Omental fat pad (tissue), 4 donors: ENCODE data around the gene NTRK1. TPM values are rescaled to one million over a fixed set of nuclear protein-coding genes. Genes with fewer than 3 reads are reported as not detected.

Experiments
- ATAC-seq: fragments of 150-250 bp; one replicate; pipeline ENCODE4 v1.9.1; 2016; ENCODE audit warnings: mild to moderate bottlenecking, moderate library complexity; ENCODE audit not compliant: low FRiP score
- DNase-seq: peaks from one replicate; pipeline ENCODE4 v3.0.0-alpha.2; 2019; ENCODE audit warnings: low spot score
- CTCF ChIP-seq, 3 donors: fragments of 450-650 bp; IDR thresholded peaks; one replicate each; pipeline ENCODE4 v1.5.1; 2016 to 2017; ENCODE audit warnings: antibody characterized with exemption in 3 of 3, mild to moderate bottlenecking in 3 of 3, moderate library complexity in 2 of 3
- total RNA-seq, 4 donors: library from RNA; depleted of rRNA; stranded (reverse); fragments of >200 nt; gene quantifications; one replicate each; pipeline ENCODE4 v1.1.0, GENCODE V29; 2016

The NTRK1 gene
- total RNA-seq, 4 donors from 2014 or later: 1.3 to 6.3 (median 1.6) TPM

GRCh38 chr1:156838972-156839371, 21.7 kb upstream of the NTRK1 start:
- ATAC-seq (no peak), DNase-seq (no peak)
- peak in 1 of 3 donors; percentile 32 for TF ChIP-seq CTCF (IDR thresholded peaks at IDR 0.05)

DNA sequence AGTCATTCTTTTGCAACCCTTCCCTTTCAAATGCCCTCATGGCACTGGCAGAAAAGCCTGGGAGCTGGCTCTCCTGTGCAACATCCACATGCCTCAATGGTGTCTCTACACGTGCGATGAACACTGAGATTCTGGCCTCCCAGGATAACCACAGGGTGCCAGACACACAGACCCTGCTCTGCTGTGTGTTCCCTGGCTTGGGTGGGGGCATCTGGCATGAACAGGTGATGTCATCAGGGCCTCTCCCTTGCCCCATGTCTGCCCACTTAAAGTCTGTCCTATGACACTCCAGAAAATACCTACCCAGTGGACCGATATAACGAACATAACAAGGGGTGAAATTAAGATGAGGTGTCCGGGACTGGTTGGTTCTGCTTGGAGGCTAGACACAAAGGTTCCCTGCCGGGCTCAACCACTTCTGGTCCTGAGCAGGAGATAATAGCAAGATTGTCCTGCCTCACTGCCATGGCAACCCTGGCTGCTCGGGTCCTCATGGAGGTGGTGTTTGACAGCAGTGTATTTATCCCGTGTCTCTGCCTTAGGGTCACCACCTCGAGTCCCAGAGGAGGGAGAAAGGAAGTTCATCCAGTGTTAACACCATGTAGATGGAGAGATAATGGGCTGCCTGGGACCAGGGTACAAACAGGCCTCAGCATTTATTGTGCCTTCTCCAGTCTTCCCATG, 21.1 kb upstream of the NTRK1 start:
- DNase-seq: no peak
- no peak for TF ChIP-seq CTCF (IDR thresholded peaks at IDR 0.05)
- no peak for ATAC-seq

- ATAC-seq (no peak), DNase-seq (no peak)
- no peak for TF ChIP-seq CTCF (IDR thresholded peaks at IDR 0.05)
Observed at GRCh38 chr1:156840186-156840897, 20.3 kb upstream of the NTRK1 start.

GRCh38 chr1:156840898-156841279, 19.8 kb upstream of the NTRK1 start:
- TF ChIP-seq CTCF (IDR thresholded peaks at IDR 0.05): no peak
- DNase-seq (no peak), ATAC-seq (no peak)

DNA sequence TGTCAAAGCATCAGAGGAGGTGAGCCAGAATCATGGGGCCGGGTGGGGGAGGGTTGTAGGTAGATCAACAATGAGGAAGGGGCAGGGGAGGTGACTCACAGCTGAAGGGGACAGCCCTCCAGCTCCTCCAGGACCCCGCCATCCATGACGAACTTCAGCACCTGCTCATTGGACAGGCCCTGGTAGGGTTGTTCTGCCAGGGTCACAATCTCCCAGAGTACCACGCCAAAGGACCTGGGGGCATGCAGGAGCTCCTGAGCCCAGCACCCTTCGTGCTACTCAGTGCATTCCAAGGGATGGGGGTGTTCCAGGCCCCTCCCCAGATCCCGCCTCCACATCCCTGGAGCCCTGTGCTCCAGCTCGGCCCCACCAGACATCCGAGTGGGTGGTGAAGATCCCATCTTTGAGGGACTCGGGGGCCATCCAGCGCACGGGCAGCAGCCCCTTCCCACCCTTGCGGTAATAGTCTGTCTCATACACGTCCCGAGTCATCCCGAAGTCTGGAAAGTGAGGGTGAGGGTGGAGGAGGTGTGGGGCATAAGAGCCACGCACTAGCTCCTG, 19.3 kb upstream of the NTRK1 start:
- DNase-seq (no peak), ATAC-seq (no peak)
- no peak for TF ChIP-seq CTCF (IDR thresholded peaks at IDR 0.05)

DNA sequence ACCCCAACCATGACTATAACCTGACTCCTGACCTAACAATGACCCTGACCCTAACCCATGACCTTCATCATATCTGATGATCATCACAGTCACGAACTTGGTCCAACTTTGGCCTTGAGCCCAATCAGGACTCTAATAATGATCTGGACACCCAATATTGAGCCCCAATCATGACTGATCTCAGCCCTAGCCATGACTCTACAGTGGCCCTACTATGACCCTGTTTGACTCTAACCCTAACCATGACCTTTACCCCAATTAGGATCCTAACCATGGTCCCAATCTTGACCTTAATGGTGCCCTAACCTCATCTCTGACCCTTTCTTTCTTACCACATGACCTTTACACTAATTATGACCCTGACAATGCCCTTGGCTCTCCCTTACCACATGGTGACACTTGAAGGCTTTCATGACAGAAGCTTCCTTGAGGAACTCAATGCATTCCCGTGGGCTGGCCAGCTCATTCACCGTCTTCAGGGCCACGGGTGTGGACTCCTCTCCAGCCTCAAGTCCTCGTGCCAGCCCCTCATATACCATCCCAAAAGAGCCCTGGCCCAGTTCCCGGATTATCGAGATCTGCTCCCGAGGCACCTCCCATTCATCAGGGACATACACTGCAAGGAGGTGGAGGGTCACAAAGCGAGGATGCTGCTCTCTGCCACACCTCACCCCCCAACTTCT, 17.9 kb upstream of the NTRK1 start:
- ATAC-seq (no peak), DNase-seq (no peak)
- no peak for TF ChIP-seq CTCF (IDR thresholded peaks at IDR 0.05)
